Measurements from ENCODE around the gene PYGM. TPM values are rescaled to one million over a fixed set of nuclear protein-coding genes. Genes with fewer than 3 reads are reported as not detected.

PYGM gene
- total and polyA plus RNA-seq, 2 experiments from 2014 or later, result 1.5 to 3.9 TPM

DNA sequence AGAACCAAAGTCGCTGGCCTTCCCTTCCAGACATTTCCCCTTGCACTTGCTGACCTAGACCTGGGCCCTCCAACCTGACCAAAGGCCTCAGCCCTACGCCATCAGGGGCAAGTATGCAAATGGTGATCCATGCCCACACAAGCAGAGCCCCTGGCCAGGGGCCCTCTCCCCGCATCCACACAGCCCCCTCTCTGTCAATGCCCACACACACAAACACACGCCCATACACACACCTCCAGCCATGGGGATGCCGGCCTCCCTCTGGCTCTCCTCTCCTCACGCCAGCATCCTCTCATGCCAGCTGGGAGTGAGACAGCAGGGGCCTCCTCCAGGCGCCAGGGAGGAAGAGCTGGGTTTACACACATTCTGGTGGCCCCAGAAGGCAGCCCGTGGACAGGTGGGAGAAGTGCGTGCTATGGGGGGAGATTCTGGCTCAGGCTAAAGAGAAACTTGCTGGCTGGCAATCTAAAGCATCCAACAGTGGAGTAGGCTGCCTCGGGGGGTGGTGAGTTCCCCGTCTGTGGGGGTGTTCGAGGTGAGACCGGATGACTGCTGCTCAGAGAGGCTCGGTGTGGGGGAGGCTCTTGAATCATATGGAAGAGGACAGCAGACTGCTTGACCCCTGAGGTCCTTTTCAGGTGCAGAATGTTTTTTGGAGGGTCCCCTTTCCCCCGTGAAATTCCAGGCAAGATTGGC is 41.5 kb downstream of the PYGM start:
- Histone ChIP-seq H3K36me3 (ENCODE audit: insufficient read depth) (no peaks in the 10 kb centered on the region), H4K20me1 (replicated peaks; ENCODE audit: insufficient read depth) (peaks cover 5% of the 10 kb centered on the region; the same call in 1 of the 2 replicates), H2AFZ (no peak overlapping the region), H3K27ac (ENCODE audit: low read depth) (no peak overlapping the region), H3K4me2 (no peak overlapping the region), H3K4me1 (ENCODE audit: insufficient read depth) (peaks cover 30% of the 10 kb centered on the region), H3F3A (replicated peaks; ENCODE audit: low read depth) (peaks cover 9% of the 10 kb centered on the region), H3K79me2 (replicated peaks; ENCODE audit: insufficient read depth) (no peaks in the 10 kb centered on the region), H3K4me3 (no peak overlapping the region), H3K27me3 (ENCODE audit: insufficient read depth) (peaks cover 43% of the 10 kb centered on the region), H3K9me2 (ENCODE audit: insufficient read depth) (no peaks in the 10 kb centered on the region)
- Mint-ChIP-seq H3K4me3 (no peak overlapping the region), H3K27ac (no peak overlapping the region), H3K36me3 (ENCODE audit: low read depth) (no peaks in the 10 kb centered on the region; the same call in 2 of the 3 replicates), H3K4me1 (peaks cover 56% of the 10 kb centered on the region), H3K27me3 (ENCODE audit: insufficient read depth, low read depth, poor library complexity) (peaks cover 52% of the 10 kb centered on the region), H3K9me3 (no peaks in the 10 kb centered on the region)
- TF ChIP-seq, protein P1, sequence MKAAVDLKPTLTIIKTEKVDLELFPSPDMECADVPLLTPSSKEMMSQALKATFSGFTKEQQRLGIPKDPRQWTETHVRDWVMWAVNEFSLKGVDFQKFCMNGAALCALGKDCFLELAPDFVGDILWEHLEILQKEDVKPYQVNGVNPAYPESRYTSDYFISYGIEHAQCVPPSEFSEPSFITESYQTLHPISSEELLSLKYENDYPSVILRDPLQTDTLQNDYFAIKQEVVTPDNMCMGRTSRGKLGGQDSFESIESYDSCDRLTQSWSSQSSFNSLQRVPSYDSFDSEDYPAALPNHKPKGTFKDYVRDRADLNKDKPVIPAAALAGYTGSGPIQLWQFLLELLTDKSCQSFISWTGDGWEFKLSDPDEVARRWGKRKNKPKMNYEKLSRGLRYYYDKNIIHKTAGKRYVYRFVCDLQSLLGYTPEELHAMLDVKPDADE (IDR thresholded peaks at IDR 0.05), result no peak
- no peak for TF ChIP-seq NANOG (IDR thresholded peaks at IDR 0.05; ENCODE audit: borderline replicate concordance)
- TF ChIP-seq, protein P2, sequence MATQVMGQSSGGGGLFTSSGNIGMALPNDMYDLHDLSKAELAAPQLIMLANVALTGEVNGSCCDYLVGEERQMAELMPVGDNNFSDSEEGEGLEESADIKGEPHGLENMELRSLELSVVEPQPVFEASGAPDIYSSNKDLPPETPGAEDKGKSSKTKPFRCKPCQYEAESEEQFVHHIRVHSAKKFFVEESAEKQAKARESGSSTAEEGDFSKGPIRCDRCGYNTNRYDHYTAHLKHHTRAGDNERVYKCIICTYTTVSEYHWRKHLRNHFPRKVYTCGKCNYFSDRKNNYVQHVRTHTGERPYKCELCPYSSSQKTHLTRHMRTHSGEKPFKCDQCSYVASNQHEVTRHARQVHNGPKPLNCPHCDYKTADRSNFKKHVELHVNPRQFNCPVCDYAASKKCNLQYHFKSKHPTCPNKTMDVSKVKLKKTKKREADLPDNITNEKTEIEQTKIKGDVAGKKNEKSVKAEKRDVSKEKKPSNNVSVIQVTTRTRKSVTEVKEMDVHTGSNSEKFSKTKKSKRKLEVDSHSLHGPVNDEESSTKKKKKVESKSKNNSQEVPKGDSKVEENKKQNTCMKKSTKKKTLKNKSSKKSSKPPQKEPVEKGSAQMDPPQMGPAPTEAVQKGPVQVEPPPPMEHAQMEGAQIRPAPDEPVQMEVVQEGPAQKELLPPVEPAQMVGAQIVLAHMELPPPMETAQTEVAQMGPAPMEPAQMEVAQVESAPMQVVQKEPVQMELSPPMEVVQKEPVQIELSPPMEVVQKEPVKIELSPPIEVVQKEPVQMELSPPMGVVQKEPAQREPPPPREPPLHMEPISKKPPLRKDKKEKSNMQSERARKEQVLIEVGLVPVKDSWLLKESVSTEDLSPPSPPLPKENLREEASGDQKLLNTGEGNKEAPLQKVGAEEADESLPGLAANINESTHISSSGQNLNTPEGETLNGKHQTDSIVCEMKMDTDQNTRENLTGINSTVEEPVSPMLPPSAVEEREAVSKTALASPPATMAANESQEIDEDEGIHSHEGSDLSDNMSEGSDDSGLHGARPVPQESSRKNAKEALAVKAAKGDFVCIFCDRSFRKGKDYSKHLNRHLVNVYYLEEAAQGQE (IDR thresholded peaks at IDR 0.05; ENCODE audit: unreplicated experiment), result no peak
- TF ChIP-seq EZH2 (IDR thresholded peaks at IDR 0.05; ENCODE audit: low read depth, unreplicated experiment), result no peak
- TF ChIP-seq ZNF114 (CRISPR knock-in tag; IDR thresholded peaks at IDR 0.05), result no peak
- no peak for TF ChIP-seq CREB1 (CRISPR knock-in tag; IDR thresholded peaks at IDR 0.05; ENCODE audit: low read depth)
- TF ChIP-seq JUNB (IDR thresholded peaks at IDR 0.05; ENCODE audit: unreplicated experiment), result no peak
- TF ChIP-seq EZH2phosphoT487 (IDR thresholded peaks at IDR 0.05; ENCODE audit: unreplicated experiment), result no peak
- no peak for TF ChIP-seq POLR2AphosphoS5 (IDR thresholded peaks at IDR 0.05; ENCODE audit: low read depth)
- TF ChIP-seq STAT1 (IDR thresholded peaks at IDR 0.05; ENCODE audit: unreplicated experiment), result no peak
- TF ChIP-seq, protein P3, sequence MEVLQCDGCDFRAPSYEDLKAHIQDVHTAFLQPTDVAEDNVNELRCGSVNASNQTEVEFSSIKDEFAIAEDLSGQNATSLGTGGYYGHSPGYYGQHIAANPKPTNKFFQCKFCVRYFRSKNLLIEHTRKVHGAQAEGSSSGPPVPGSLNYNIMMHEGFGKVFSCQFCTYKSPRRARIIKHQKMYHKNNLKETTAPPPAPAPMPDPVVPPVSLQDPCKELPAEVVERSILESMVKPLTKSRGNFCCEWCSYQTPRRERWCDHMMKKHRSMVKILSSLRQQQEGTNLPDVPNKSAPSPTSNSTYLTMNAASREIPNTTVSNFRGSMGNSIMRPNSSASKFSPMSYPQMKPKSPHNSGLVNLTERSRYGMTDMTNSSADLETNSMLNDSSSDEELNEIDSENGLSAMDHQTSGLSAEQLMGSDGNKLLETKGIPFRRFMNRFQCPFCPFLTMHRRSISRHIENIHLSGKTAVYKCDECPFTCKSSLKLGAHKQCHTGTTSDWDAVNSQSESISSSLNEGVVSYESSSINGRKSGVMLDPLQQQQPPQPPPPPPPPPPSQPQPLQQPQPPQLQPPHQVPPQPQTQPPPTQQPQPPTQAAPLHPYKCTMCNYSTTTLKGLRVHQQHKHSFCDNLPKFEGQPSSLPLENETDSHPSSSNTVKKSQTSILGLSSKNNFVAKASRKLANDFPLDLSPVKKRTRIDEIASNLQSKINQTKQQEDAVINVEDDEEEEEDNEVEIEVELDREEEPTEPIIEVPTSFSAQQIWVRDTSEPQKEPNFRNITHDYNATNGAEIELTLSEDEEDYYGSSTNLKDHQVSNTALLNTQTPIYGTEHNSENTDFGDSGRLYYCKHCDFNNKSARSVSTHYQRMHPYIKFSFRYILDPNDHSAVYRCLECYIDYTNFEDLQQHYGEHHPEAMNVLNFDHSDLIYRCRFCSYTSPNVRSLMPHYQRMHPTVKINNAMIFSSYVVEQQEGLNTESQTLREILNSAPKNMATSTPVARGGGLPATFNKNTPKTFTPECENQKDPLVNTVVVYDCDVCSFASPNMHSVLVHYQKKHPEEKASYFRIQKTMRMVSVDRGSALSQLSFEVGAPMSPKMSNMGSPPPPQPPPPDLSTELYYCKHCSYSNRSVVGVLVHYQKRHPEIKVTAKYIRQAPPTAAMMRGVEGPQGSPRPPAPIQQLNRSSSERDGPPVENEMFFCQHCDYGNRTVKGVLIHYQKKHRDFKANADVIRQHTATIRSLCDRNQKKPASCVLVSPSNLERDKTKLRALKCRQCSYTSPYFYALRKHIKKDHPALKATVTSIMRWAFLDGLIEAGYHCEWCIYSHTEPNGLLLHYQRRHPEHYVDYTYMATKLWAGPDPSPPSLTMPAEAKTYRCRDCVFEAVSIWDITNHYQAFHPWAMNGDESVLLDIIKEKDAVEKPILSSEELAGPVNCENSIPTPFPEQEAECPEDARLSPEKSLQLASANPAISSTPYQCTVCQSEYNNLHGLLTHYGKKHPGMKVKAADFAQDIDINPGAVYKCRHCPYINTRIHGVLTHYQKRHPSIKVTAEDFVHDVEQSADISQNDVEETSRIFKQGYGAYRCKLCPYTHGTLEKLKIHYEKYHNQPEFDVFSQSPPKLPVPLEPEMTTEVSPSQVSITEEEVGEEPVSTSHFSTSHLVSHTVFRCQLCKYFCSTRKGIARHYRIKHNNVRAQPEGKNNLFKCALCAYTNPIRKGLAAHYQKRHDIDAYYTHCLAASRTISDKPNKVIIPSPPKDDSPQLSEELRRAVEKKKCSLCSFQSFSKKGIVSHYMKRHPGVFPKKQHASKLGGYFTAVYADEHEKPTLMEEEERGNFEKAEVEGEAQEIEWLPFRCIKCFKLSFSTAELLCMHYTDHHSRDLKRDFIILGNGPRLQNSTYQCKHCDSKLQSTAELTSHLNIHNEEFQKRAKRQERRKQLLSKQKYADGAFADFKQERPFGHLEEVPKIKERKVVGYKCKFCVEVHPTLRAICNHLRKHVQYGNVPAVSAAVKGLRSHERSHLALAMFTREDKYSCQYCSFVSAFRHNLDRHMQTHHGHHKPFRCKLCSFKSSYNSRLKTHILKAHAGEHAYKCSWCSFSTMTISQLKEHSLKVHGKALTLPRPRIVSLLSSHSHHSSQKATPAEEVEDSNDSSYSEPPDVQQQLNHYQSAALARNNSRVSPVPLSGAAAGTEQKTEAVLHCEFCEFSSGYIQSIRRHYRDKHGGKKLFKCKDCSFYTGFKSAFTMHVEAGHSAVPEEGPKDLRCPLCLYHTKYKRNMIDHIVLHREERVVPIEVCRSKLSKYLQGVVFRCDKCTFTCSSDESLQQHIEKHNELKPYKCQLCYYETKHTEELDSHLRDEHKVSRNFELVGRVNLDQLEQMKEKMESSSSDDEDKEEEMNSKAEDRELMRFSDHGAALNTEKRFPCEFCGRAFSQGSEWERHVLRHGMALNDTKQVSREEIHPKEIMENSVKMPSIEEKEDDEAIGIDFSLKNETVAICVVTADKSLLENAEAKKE (CRISPR knock-in tag; IDR thresholded peaks at IDR 0.05), result no peak
- no peak for TF ChIP-seq ZNF331 (CRISPR knock-in tag; IDR thresholded peaks at IDR 0.05; ENCODE audit: low read depth)
- TF ChIP-seq, protein P4, sequence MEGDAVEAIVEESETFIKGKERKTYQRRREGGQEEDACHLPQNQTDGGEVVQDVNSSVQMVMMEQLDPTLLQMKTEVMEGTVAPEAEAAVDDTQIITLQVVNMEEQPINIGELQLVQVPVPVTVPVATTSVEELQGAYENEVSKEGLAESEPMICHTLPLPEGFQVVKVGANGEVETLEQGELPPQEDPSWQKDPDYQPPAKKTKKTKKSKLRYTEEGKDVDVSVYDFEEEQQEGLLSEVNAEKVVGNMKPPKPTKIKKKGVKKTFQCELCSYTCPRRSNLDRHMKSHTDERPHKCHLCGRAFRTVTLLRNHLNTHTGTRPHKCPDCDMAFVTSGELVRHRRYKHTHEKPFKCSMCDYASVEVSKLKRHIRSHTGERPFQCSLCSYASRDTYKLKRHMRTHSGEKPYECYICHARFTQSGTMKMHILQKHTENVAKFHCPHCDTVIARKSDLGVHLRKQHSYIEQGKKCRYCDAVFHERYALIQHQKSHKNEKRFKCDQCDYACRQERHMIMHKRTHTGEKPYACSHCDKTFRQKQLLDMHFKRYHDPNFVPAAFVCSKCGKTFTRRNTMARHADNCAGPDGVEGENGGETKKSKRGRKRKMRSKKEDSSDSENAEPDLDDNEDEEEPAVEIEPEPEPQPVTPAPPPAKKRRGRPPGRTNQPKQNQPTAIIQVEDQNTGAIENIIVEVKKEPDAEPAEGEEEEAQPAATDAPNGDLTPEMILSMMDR (conservative IDR thresholded peaks at IDR 0.05; ENCODE audit: low read depth in 2 of 2), result no peak
- ATAC-seq (no peak), DNase-seq (ENCODE audit: low spot score) (no peak)

Measured in GM23338 (cell line).